Measurements from ENCODE around the gene IL26. TPM values are rescaled to one million over a fixed set of nuclear protein-coding genes. Genes with fewer than 3 reads are reported as not detected.
"Not testable (repeated sequence)": the region's sequence is repeated elsewhere in the genome, so short reads cannot be mapped to it uniquely, and the experiment has no call there.

IL26 gene
- total RNA-seq, 2 donors from 2014 or later: not detected

- no peaks in the 10 kb centered on the region for H3K36me3 ChIP-seq (replicated peaks in 1 of 2; ENCODE audit: insufficient read depth in 1 of 2, low read depth in 2 of 2)
- no peak overlapping the region for H3K4me3 ChIP-seq
- TF ChIP-seq POLR2A (IDR thresholded peaks at IDR 0.05): no peak
- TF ChIP-seq, protein P1, sequence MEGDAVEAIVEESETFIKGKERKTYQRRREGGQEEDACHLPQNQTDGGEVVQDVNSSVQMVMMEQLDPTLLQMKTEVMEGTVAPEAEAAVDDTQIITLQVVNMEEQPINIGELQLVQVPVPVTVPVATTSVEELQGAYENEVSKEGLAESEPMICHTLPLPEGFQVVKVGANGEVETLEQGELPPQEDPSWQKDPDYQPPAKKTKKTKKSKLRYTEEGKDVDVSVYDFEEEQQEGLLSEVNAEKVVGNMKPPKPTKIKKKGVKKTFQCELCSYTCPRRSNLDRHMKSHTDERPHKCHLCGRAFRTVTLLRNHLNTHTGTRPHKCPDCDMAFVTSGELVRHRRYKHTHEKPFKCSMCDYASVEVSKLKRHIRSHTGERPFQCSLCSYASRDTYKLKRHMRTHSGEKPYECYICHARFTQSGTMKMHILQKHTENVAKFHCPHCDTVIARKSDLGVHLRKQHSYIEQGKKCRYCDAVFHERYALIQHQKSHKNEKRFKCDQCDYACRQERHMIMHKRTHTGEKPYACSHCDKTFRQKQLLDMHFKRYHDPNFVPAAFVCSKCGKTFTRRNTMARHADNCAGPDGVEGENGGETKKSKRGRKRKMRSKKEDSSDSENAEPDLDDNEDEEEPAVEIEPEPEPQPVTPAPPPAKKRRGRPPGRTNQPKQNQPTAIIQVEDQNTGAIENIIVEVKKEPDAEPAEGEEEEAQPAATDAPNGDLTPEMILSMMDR (IDR thresholded peaks at IDR 0.05): peak; percentile 62 to 94 (median 88)
- no peaks in the 10 kb centered on the region for H3K9me3 ChIP-seq
- peak; percentile 99 for ATAC-seq
- peaks cover 10% of the 10 kb centered on the region for H3K4me1 ChIP-seq
- no peaks in the 10 kb centered on the region for H3K27me3 ChIP-seq
- WGBS, 2 donors: 3 to 4% methylated on average over 12 of the region's 12 CpGs
- intact Hi-C loops (cut with DNase I): no loop called here
- peak; percentile 85 to 89 (median 88) for DNase-seq
- no peak overlapping the region for H3K27ac ChIP-seq
These were observed 2.4 kb downstream of the IL26 start for GRCh38 chr12:68223067-68223747.

DNA sequence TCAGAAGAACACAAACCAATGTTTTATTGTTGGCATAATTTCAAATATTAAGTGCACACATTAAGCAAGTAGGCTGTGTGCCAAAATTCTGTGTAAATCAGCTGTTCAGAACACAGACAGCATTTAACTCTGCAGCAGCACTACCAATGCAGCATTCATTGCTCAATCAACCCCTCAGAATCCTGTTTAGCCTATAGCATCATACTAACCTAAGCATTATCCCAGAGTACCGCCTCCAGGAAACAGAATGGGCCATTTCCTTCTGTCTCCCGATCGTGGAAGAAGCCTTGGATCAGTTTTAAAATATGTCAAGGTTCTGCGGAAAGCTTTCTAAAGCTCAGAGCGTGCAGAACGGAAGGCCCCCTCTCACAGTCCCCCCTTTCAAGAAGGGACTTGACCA is 3.3 kb downstream of the IL26 start:
- peaks cover 10% of the 10 kb centered on the region for H3K4me1 ChIP-seq
- H3K27me3 ChIP-seq: no peaks in the 10 kb centered on the region
- WGBS, 2 donors: 42 to 52% methylated on average over 6 of the region's 6 CpGs
- intact Hi-C loops (cut with DNase I): no loop called here
- H3K9me3 ChIP-seq: no peaks in the 10 kb centered on the region
- no peaks in the 10 kb centered on the region for H3K36me3 ChIP-seq (replicated peaks in 1 of 2; ENCODE audit: insufficient read depth in 1 of 2, low read depth in 2 of 2)
- no peak for TF ChIP-seq POLR2A (IDR thresholded peaks at IDR 0.05)
- TF ChIP-seq, protein P1 (IDR thresholded peaks at IDR 0.05): no peak
- no peak overlapping the region for H3K27ac ChIP-seq
- ATAC-seq (no peak), DNase-seq (peak in 2 of 4 donors; percentile 16 to 24)
- no peak overlapping the region for H3K4me3 ChIP-seq

GRCh38 chr12:68221497-68221896 is 4.1 kb downstream of the IL26 start:
- Histone ChIP-seq H3K36me3 (replicated peaks in 1 of 2; ENCODE audit: insufficient read depth in 1 of 2, low read depth in 2 of 2) (no peaks in the 10 kb centered on the region), H3K27ac (no peak overlapping the region), H3K4me1 (peaks cover 10% of the 10 kb centered on the region), H3K27me3 (no peaks in the 10 kb centered on the region), H3K4me3 (no peak overlapping the region), H3K9me3 (no peaks in the 10 kb centered on the region)
- no peak for ATAC-seq
- no peak for DNase-seq
- intact Hi-C loops (cut with DNase I): no loop called here
- WGBS, 2 donors: 50 to 66% methylated on average over 1 of the region's 1 CpG
- TF ChIP-seq, protein P1 (IDR thresholded peaks at IDR 0.05): no peak
- TF ChIP-seq POLR2A (IDR thresholded peaks at IDR 0.05): no peak

- no peaks in the 10 kb centered on the region for H3K27me3 ChIP-seq
- H3K36me3 ChIP-seq (replicated peaks in 1 of 2; ENCODE audit: insufficient read depth in 1 of 2, low read depth in 2 of 2): no peaks in the 10 kb centered on the region
- no peak overlapping the region for H3K27ac ChIP-seq
- intact Hi-C loops (cut with DNase I): no loop called here
- TF ChIP-seq, protein P1 (IDR thresholded peaks at IDR 0.05): no peak
- TF ChIP-seq POLR2A (IDR thresholded peaks at IDR 0.05): no peak
- no peak for DNase-seq
- H3K4me3 ChIP-seq: no peak overlapping the region
- H3K4me1 ChIP-seq: no peaks in the 10 kb centered on the region
- 63 to 70% methylated on average over 2 of the region's 2 CpGs for WGBS, 2 donors
- ATAC-seq: no peak
- no peaks in the 10 kb centered on the region for H3K9me3 ChIP-seq
These were observed 14.7 kb downstream of the IL26 start for GRCh38 chr12:68210875-68211274.

- intact Hi-C loops (cut with DNase I); DNase-seq; H3K27ac ChIP-seq; H3K4me3 ChIP-seq; H3K27me3 ChIP-seq; H3K4me1 ChIP-seq; ATAC-seq; H3K36me3 ChIP-seq (replicated peaks in 1 of 2; ENCODE audit: insufficient read depth in 1 of 2, low read depth in 2 of 2); H3K9me3 ChIP-seq: not testable (repeated sequence)
- WGBS, 2 donors: 67 to 71% methylated on average over 12 of the region's 12 CpGs
These were observed 16.4 kb downstream of the IL26 start for GRCh38 chr12:68209048-68209728.
